WTC11 (cell line): ENCODE measurements around the gene PPP1R27.

Experiments
- ATF2 ChIP-seq: sonication (generic); formaldehyde crosslinking; IDR thresholded peaks from 2 replicates; pipeline ENCODE4 v1.8.1; 2022; ENCODE audit warnings: low read depth, missing genetic modification reagents, borderline replicate concordance
- ATF6 ChIP-seq: sonication (generic); formaldehyde crosslinking; IDR thresholded peaks from 2 replicates; pipeline ENCODE4 v1.8.1; 2023; ENCODE audit warnings: mild to moderate bottlenecking, missing genetic modification reagents
- CBFB ChIP-seq: sonication (generic); formaldehyde crosslinking; IDR thresholded peaks from 2 replicates; pipeline ENCODE4 v1.8.1; 2022; ENCODE audit warnings: mild to moderate bottlenecking, low read depth, missing genetic modification reagents
- CTCF ChIP-seq: fragments of 200-600 bp; IDR thresholded peaks from 2 replicates; pipeline ENCODE4 v1.8.0; 2022; ENCODE audit warnings: antibody characterized with exemption
- E2F1 ChIP-seq: sonication (generic); formaldehyde crosslinking; IDR thresholded peaks from 2 replicates; pipeline ENCODE4 v1.8.0; 2022; ENCODE audit warnings: mild to moderate bottlenecking, missing genetic modification reagents
- GABPB1 ChIP-seq: sonication (generic); formaldehyde crosslinking; IDR thresholded peaks from 2 replicates; pipeline ENCODE4 v1.8.1; 2023; ENCODE audit warnings: mild to moderate bottlenecking, missing genetic modification reagents
- JUN ChIP-seq: sonication (generic); formaldehyde crosslinking; IDR thresholded peaks from 2 replicates; pipeline ENCODE4 v1.8.0; 2023; ENCODE audit warnings: mild to moderate bottlenecking, missing genetic modification reagents
- NFE2L1 ChIP-seq: sonication (generic); formaldehyde crosslinking; IDR thresholded peaks from 2 replicates; pipeline ENCODE4 v1.8.1; 2023; ENCODE audit warnings: missing genetic modification reagents
- SP1 ChIP-seq: sonication (generic); formaldehyde crosslinking; conservative IDR thresholded peaks from 2 replicates; pipeline ENCODE4 v1.8.1; 2022; ENCODE audit warnings: missing genetic modification reagents
- TEAD4 ChIP-seq: sonication (generic); formaldehyde crosslinking; IDR thresholded peaks from 2 replicates; pipeline ENCODE4 v1.8.0; 2022; ENCODE audit warnings: mild to moderate bottlenecking, missing genetic modification reagents
- ZBTB21 ChIP-seq: sonication (generic); formaldehyde crosslinking; IDR thresholded peaks from 2 replicates; pipeline ENCODE4 v1.8.1; 2023; ENCODE audit warnings: mild to moderate bottlenecking, missing genetic modification reagents, borderline replicate concordance
- ZNF512 ChIP-seq: sonication (generic); formaldehyde crosslinking; IDR thresholded peaks from 2 replicates; pipeline ENCODE4 v1.8.1; 2022; ENCODE audit warnings: missing genetic modification reagents, borderline replicate concordance

- TF ChIP-seq ZNF512 (CRISPR knock-in tag) (no peak), CBFB (CRISPR knock-in tag) (no peak), CTCF (no peak), ATF6 (CRISPR knock-in tag) (no peak), TEAD4 (no peak), ZBTB21 (CRISPR knock-in tag) (no peak), NFE2L1 (CRISPR knock-in tag) (no peak), E2F1 (CRISPR knock-in tag) (no peak), JUN (CRISPR knock-in tag) (no peak), GABPB1 (CRISPR knock-in tag) (no peak), SP1 (CRISPR knock-in tag) (no peak), ATF2 (no peak)
These were observed 23.8 kb downstream of the PPP1R27 start for GRCh38 chr17:81810892-81811704.
